ENCODE data around the gene LINGO3. TPM values are rescaled to one million over a fixed set of nuclear protein-coding genes. Genes with fewer than 3 reads are reported as not detected.
A peak's percentile ranks its signal among the peaks of the same experiment; 100 is the strongest.
"Not testable (repeated sequence)": the region's sequence is repeated elsewhere in the genome, so short reads cannot be mapped to it uniquely, and the experiment has no call there.

The LINGO3 gene
- total RNA-seq, 3 donors from 2014 or later (not counting 1 experiment from before 2014, with no cell fraction given) = 0.68 to 1.0 (median 0.84) TPM

- Mint-ChIP-seq H3K36me3 (no peaks in the 10 kb centered on the region), H3K4me3 (peak overlapping the region; percentile 91), H3K27me3 (ENCODE audit: low read depth in 2 of 2) (no peaks in the 10 kb centered on the region), H3K27ac (peak overlapping the region; percentile 81 to 92), H3K9me3 (no peaks in the 10 kb centered on the region), H3K4me1 (peaks cover 14 to 39% of the 10 kb centered on the region in 2 donors)
- no peaks in the 10 kb centered on the region for H3K9me3 ChIP-seq (ENCODE audit: control insufficient read depth, insufficient read depth, low read length)
- H3K36me3 ChIP-seq (ENCODE audit: control insufficient read depth, insufficient read depth, low read length) = no peaks in the 10 kb centered on the region
- ATAC-seq (no peak), DNase-seq (no peak)
- peaks cover 37% of the 10 kb centered on the region for H3K4me1 ChIP-seq (ENCODE audit: control insufficient read depth, insufficient read depth, low read length)
- no peaks in the 10 kb centered on the region for H3K27me3 ChIP-seq (ENCODE audit: control insufficient read depth, insufficient read depth, low read length)
- intact Hi-C loops (cut with micrococcal nuclease) = no loop called here
- no peak for TF ChIP-seq CTCF (IDR thresholded peaks at IDR 0.05)
- no peak overlapping the region for H3K4me3 ChIP-seq (ENCODE audit: low read length)
- WGBS (ENCODE audit: insufficient coverage) = 89% methylated on average over 11 of the region's 11 CpGs
- H3K27ac ChIP-seq (ENCODE audit: low read length) = no peak overlapping the region
Observed at GRCh38 chr19:2282862-2283237, 25.1 kb downstream of the LINGO3 start.

- H3K4me3 ChIP-seq (ENCODE audit: low read length) = peak within 1 kb of the TSS; percentile 50
- peaks cover 17 to 35% of the 10 kb centered on the region in 2 donors for H3K4me1 Mint-ChIP-seq
Observed at GRCh38 chr19:2282062-2282861, 25.7 kb downstream of the LINGO3 start, which contains the start of gene PEAK3. Gene PEAK3 (minus strand): TSS chr19:2282175. CDS start chr19:2280931, 1,244 bp downstream.

GRCh38 chr19:2281265-2282061 lies 26.5 kb downstream of the LINGO3 start:
- Histone ChIP-seq H3K27ac (ENCODE audit: low read length) (peak overlapping the region; percentile 58), H3K4me3 (ENCODE audit: low read length) (peak overlapping the region; percentile 50), H3K4me1 (ENCODE audit: control insufficient read depth, insufficient read depth, low read length) (peaks cover 30% of the 10 kb centered on the region)
- Mint-ChIP-seq H3K4me1 (peaks cover 19 to 38% of the 10 kb centered on the region in 2 donors), H3K27ac (peak overlapping the region; percentile 81 to 92), H3K4me3 (peak overlapping the region; percentile 91)
- 3% methylated on average over 12 of the region's 16 CpGs for WGBS (ENCODE audit: insufficient coverage)
- DNase-seq; H3K36me3 Mint-ChIP-seq; H3K27me3 ChIP-seq (ENCODE audit: control insufficient read depth, insufficient read depth, low read length); H3K36me3 ChIP-seq (ENCODE audit: control insufficient read depth, insufficient read depth, low read length); intact Hi-C loops (cut with micrococcal nuclease); H3K9me3 ChIP-seq (ENCODE audit: control insufficient read depth, insufficient read depth, low read length); H3K27me3 Mint-ChIP-seq (ENCODE audit: low read depth in 2 of 2); H3K9me3 Mint-ChIP-seq: not testable (repeated sequence)
- peak; percentile 21 to 38 (median 30) for ATAC-seq

More at GRCh38 chr19:2282062-2282861, 25.7 kb downstream of the LINGO3 start, which contains the start of gene PEAK3:
- Histone ChIP-seq H3K27ac (ENCODE audit: low read length) (peak within 1 kb of the TSS; percentile 58), H3K36me3 (ENCODE audit: control insufficient read depth, insufficient read depth, low read length) (no peaks in the 10 kb centered on the region), H3K4me1 (ENCODE audit: control insufficient read depth, insufficient read depth, low read length) (peaks cover 31% of the 10 kb centered on the region), H3K9me3 (ENCODE audit: control insufficient read depth, insufficient read depth, low read length) (no peaks in the 10 kb centered on the region), H3K27me3 (ENCODE audit: control insufficient read depth, insufficient read depth, low read length) (no peaks in the 10 kb centered on the region)
- DNase-seq (peak; percentile 57 to 74), ATAC-seq (peak; percentile 77 to 87 (median 78))
- intact Hi-C loops (cut with micrococcal nuclease) = no loop called here
- 9% methylated on average over 40 of the region's 41 CpGs for WGBS (ENCODE audit: insufficient coverage)
- H3K4me3 Mint-ChIP-seq = peak within 1 kb of the TSS; percentile 91
- no peaks in the 10 kb centered on the region for H3K27me3 Mint-ChIP-seq (ENCODE audit: low read depth in 2 of 2)
- TF ChIP-seq CTCF (IDR thresholded peaks at IDR 0.05) = no peak
- H3K27ac Mint-ChIP-seq = peak within 1 kb of the TSS; percentile 81 to 92
- no peaks in the 10 kb centered on the region for H3K9me3 Mint-ChIP-seq
- no peaks in the 10 kb centered on the region for H3K36me3 Mint-ChIP-seq

Measured in natural killer cell (primary cell).